H1 (cell line): ENCODE data around the gene SHISA9.

Experiments
- CBX8 ChIP-seq: fragments of 300-800, 300-1000 bp; sonication (generic); IDR thresholded peaks from 2 replicates; pipeline ENCODE4 v1.7.1; 2016; ENCODE audit warnings: low read depth, low read length, borderline replicate concordance
- CHD1 ChIP-seq: IDR thresholded peaks from 2 replicates; pipeline ENCODE4 v1.6.1; 2012; ENCODE audit warnings: low read depth, low read length, improper control_type of control experiment
- CHD2 ChIP-seq: IDR thresholded peaks from 2 replicates; pipeline ENCODE4 v1.6.1; 2012; ENCODE audit warnings: low read length, improper control_type of control experiment
- CTCF ChIP-seq, 3 experiments: IDR thresholded peaks; 1 replicate in 2 of 3; 2 replicates in 1 of 3; pipeline versions ENCODE4 v1.5.1 to v1.6.1; 2011; ENCODE audit warnings: low read length in 3 of 3, mild to moderate bottlenecking in 3 of 3, inconsistent platforms in 2 of 3, low read depth in 1 of 3, moderate library complexity in 1 of 3; ENCODE audit not compliant: insufficient read depth in 1 of 3; ENCODE audit errors: control extremely low read depth in 1 of 3
- EP300 ChIP-seq, 2 experiments: IDR thresholded peaks; 1 replicate in 1 of 2; 2 replicates in 1 of 2; pipeline ENCODE4 v1.6.1; 2011 to 2012; ENCODE audit warnings: low read depth in 2 of 2, low read length in 2 of 2, mild to moderate bottlenecking in 2 of 2, borderline replicate concordance in 1 of 2, inconsistent platforms in 1 of 2, moderate library complexity in 1 of 2
- EZH2 ChIP-seq: fragments of 200-600 bp; sonication (generic); IDR thresholded peaks from 2 replicates; pipeline ENCODE4 v1.7.1; 2012; ENCODE audit warnings: low read depth, mild to moderate bottlenecking, moderate library complexity, low read length, inconsistent platforms; ENCODE audit not compliant: severe bottlenecking
- POLR2A ChIP-seq, 2 experiments: IDR thresholded peaks; 1 replicate in 1 of 2; 2 replicates in 1 of 2; pipeline ENCODE4 v1.6.1; 2011; ENCODE audit warnings: low read depth in 2 of 2, low read length in 2 of 2, mild to moderate bottlenecking in 2 of 2; ENCODE audit errors: control extremely low read depth in 1 of 2
- POLR2AphosphoS5 ChIP-seq: IDR thresholded peaks from 2 replicates; pipeline ENCODE4 v1.6.1; 2011; ENCODE audit warnings: low read depth, low read length
- RAD21 ChIP-seq, 2 experiments: IDR thresholded peaks in 1 of 2; conservative IDR thresholded peaks in 1 of 2; 2 replicates each; pipeline ENCODE4 v1.6.1; 2011; ENCODE audit warnings: low read depth in 2 of 2, low read length in 2 of 2, improper control_type of control experiment in 1 of 2, inconsistent platforms in 1 of 2, mild to moderate bottlenecking in 1 of 2, moderate library complexity in 1 of 2
- SUZ12 ChIP-seq: fragments of 200-600 bp; sonication (generic); IDR thresholded peaks from 2 replicates; pipeline ENCODE4 v1.6.1; 2012; ENCODE audit warnings: mild to moderate bottlenecking, inconsistent platforms, low read length, moderate library complexity, mixed read lengths
- YY1 ChIP-seq: IDR thresholded peaks from 2 replicates; pipeline ENCODE4 v1.6.1; 2011; ENCODE audit warnings: low read depth, mild to moderate bottlenecking, low read length
- TF ChIP-seq, protein P1 (sequence below): IDR thresholded peaks from 2 replicates; pipeline ENCODE4 v1.6.1; 2012; ENCODE audit warnings: low read length, inconsistent platforms

DNA sequence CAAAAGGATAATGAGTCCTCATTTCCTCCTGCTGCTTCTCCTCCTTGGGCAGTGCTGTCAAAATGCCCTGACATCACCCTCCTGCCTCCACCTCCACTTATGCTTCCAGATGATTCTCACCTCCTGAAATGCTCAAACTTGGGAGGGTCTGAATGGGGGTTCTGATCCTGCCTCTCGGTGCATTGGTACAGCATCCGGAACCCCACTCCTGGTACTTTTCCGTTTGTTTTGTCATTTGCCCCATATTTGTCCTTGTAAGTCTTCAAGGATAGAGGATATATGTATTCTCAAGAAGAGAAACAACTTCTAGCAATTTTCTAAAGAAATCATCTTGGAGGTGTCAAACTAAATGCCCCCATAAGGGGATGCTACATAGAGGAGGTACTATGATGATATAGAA, 148.3 kb downstream of the SHISA9 start:
- TF ChIP-seq, protein P1, sequence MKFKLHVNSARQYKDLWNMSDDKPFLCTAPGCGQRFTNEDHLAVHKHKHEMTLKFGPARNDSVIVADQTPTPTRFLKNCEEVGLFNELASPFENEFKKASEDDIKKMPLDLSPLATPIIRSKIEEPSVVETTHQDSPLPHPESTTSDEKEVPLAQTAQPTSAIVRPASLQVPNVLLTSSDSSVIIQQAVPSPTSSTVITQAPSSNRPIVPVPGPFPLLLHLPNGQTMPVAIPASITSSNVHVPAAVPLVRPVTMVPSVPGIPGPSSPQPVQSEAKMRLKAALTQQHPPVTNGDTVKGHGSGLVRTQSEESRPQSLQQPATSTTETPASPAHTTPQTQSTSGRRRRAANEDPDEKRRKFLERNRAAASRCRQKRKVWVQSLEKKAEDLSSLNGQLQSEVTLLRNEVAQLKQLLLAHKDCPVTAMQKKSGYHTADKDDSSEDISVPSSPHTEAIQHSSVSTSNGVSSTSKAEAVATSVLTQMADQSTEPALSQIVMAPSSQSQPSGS, result no peak
- TF ChIP-seq POLR2AphosphoS5, result no peak
- no peak for TF ChIP-seq CTCF (IDR thresholded peaks at IDR 0.05; ENCODE audit: control extremely low read depth in 1 of 3, insufficient read depth in 1 of 3, low read depth in 1 of 3, low read length in 3 of 3)
- no peak for TF ChIP-seq RAD21 (IDR thresholded peaks at IDR 0.05 in 1 of 2, conservative IDR thresholded peaks at IDR 0.05 in 1 of 2; ENCODE audit: low read depth in 2 of 2, low read length in 2 of 2)
- no peak for TF ChIP-seq POLR2A (IDR thresholded peaks at IDR 0.05; ENCODE audit: control extremely low read depth in 1 of 2, low read depth in 2 of 2, low read length in 2 of 2)
- TF ChIP-seq YY1, result no peak
- no peak for TF ChIP-seq CBX8
- no peak for TF ChIP-seq EZH2
- no peak for TF ChIP-seq EP300 (IDR thresholded peaks at IDR 0.05; ENCODE audit: borderline replicate concordance in 1 of 2, low read depth in 2 of 2, low read length in 2 of 2)
- TF ChIP-seq CHD1, result no peak
- TF ChIP-seq CHD2, result no peak
- TF ChIP-seq SUZ12, result no peak
